ENCODE results near the gene SCRN1. TPM values are rescaled to one million over a fixed set of nuclear protein-coding genes. Genes with fewer than 3 reads are reported as not detected.
A peak's percentile ranks its signal among the peaks of the same experiment; 100 is the strongest.

The SCRN1 gene, protein sequence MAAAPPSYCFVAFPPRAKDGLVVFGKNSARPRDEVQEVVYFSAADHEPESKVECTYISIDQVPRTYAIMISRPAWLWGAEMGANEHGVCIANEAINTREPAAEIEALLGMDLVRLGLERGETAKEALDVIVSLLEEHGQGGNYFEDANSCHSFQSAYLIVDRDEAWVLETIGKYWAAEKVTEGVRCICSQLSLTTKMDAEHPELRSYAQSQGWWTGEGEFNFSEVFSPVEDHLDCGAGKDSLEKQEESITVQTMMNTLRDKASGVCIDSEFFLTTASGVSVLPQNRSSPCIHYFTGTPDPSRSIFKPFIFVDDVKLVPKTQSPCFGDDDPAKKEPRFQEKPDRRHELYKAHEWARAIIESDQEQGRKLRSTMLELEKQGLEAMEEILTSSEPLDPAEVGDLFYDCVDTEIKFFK
- 1 to 10 TPM; 2.6 to 6.7 (median 3.3) TPM for total RNA-seq
- 1 to 10 TPM in 2 of 3 donors, under 1 TPM in 1; 0.80 to 1.3 (median 1.2) TPM for polyA plus RNA-seq
- long read RNA-seq, donor 1, full-length matches to known transcripts: 1 of 1 reads
- long read RNA-seq, donor 1, partial matches to known transcripts: 0 of 1 reads
- long read RNA-seq, donor 1, other reads (novel, unspliced or antisense): 0 of 1 reads
- long read RNA-seq, donor 2, full-length matches to known transcripts: 3 of 4 reads
- long read RNA-seq, donor 2, partial matches to known transcripts: 1 of 4 reads
- long read RNA-seq, donor 2, other reads (novel, unspliced or antisense): 0 of 4 reads

GRCh38 chr7:29989257-29989995 is at the start of gene SCRN1:
TSS of gene SCRN1 (minus strand) at chr7:29989801. CDS start at chr7:29969067, 20,734 bp downstream.
- peak; percentile 31 to 55 (median 42) for ATAC-seq
- WGBS, 3 donors: 0 to 1% (median 0%) methylated on average over 21 to 79 of the region's 79 CpGs
- intact Hi-C loops (cut with DNase I): no loop called here

DNA sequence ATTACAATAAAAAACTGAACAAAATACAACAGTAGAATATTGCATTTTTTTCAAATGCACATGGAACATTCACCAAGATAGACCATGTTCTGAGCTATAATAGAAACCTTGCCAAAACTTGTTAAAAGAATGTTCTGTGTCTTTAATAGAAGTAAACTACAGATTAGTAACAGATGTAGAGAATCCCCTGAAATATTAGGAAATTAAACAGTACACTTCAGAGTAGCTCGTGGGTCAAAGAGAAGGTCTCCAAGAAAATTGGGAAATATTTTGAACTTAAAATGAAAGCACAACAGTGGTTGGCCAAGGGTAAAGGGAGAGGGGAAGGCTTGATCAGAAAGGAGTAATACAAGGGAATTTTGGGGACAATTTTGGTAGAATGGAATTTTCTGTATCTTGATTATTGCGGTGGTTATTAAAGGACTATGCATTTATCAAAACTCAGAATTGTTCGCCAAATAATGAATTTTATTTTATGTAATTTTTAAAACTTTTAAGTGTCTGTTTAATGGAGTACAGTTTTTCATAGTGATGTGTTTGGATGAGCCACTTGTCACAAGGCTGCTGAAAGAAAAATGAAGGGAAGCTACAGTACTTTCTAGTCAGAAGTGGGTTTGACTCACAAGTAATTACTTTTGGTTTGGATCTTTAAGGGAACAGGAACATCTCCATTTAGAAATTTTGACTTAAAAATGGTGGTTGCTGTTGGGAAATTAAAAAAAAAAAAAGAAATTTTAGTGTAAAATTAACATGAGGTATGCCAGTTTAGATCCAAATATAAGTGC is 48.8 kb upstream of the SCRN1 start:
- no peak overlapping the region for H3K4me3 ChIP-seq
- H3K27me3 ChIP-seq (ENCODE audit: insufficient read depth in 3 of 3, low read length in 2 of 3): no peaks in the 10 kb centered on the region
- H3K4me1 ChIP-seq: peaks cover 3% of the 10 kb centered on the region
- no peaks in the 10 kb centered on the region for H3K9me3 ChIP-seq
- WGBS, 3 donors: 81 to 83% (median 82%) methylated on average over 3 of the region's 3 CpGs
- intact Hi-C loops (cut with DNase I): no loop called here
- no peaks in the 10 kb centered on the region for H3K36me3 ChIP-seq (ENCODE audit: insufficient read depth in 1 of 2, low read depth in 1 of 2)
- TF ChIP-seq CTCF (IDR thresholded peaks at IDR 0.05): no peak
- no peak for DNase-seq
- no peak overlapping the region for H3K27ac ChIP-seq
- ATAC-seq: peak in 3 of 4 donors; percentile 37 to 58 (median 56)

More at GRCh38 chr7:29989257-29989995, at the start of gene SCRN1:
- Histone ChIP-seq H3K27me3 (ENCODE audit: insufficient read depth in 3 of 3, low read length in 2 of 3) (peaks cover 0 to 47% (median 18%) of the 10 kb centered on the region in 3 donors), H3K27ac (peak within 1 kb of the TSS; percentile 60), H3K4me3 (peak within 1 kb of the TSS; percentile 91), H3K36me3 (ENCODE audit: insufficient read depth in 1 of 2, low read depth in 1 of 2) (no peaks in the 10 kb centered on the region), H3K9me3 (peaks cover 15% of the 10 kb centered on the region), H3K4me1 (no peaks in the 10 kb centered on the region)
- peak; percentile 49 to 58 for DNase-seq
- TF ChIP-seq CTCF (IDR thresholded peaks at IDR 0.05): no peak

GRCh38 chr7:30036220-30036619 is 46.6 kb upstream of the SCRN1 start:
- Histone ChIP-seq H3K27ac (no peak overlapping the region), H3K4me3 (no peak overlapping the region), H3K4me1 (peaks cover 15% of the 10 kb centered on the region), H3K27me3 (ENCODE audit: insufficient read depth in 3 of 3, low read length in 2 of 3) (no peaks in the 10 kb centered on the region), H3K9me3 (no peaks in the 10 kb centered on the region), H3K36me3 (ENCODE audit: insufficient read depth in 1 of 2, low read depth in 1 of 2) (no peaks in the 10 kb centered on the region)
- DNase-seq: no peak
- intact Hi-C loops (cut with DNase I): no loop called here
- ATAC-seq: no peak
- TF ChIP-seq CTCF (IDR thresholded peaks at IDR 0.05): no peak
- 87 to 92% (median 89%) methylated on average over 2 of the region's 2 CpGs for WGBS, 3 donors

- ATAC-seq (no peak), DNase-seq (no peak)
- H3K36me3 ChIP-seq (ENCODE audit: insufficient read depth in 1 of 2, low read depth in 1 of 2): no peaks in the 10 kb centered on the region
- no peak for TF ChIP-seq CTCF (IDR thresholded peaks at IDR 0.05)
- H3K27me3 ChIP-seq (ENCODE audit: insufficient read depth in 3 of 3, low read length in 2 of 3): no peaks in the 10 kb centered on the region
- H3K27ac ChIP-seq: no peak overlapping the region
- intact Hi-C loops (cut with DNase I): no loop called here
- 84 to 89% (median 84%) methylated on average over 3 of the region's 3 CpGs for WGBS, 3 donors
- peaks cover 25% of the 10 kb centered on the region for H3K4me1 ChIP-seq
- no peak overlapping the region for H3K4me3 ChIP-seq
- no peaks in the 10 kb centered on the region for H3K9me3 ChIP-seq
Observed at GRCh38 chr7:30034501-30034900, 44.9 kb upstream of the SCRN1 start.

All from psoas muscle (tissue), 8 donors.